GM18499 (cell line): ENCODE measurements around the gene CDRT4.

ENCODE experiments used
- ATAC-seq: cut with Tn5 transposase; IDR thresholded peaks from one replicate; pipeline ENCODE4 v1.9.1; 2021; ENCODE audit warnings: moderate number of reproducible peaks; ENCODE audit not compliant: insufficient read depth, unreplicated experiment

CDRT4 gene

DNA sequence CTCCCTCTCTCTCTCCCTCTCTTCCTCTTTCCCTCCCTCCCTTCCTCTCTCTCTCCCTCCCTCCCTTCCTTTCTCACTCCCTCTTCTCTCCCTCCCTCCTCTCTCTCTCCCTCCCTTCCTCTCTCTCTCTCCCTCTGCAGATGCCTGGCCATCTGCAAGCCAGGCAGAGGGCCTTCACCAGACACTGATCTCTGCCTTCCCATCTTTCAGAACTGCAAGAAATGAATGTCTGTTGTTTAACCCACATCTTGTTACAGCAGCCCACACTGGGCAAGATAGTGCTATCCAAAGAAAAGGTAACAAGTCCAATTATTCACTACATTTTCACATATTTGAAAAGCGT, 26.2 kb upstream of the CDRT4 start:
- ATAC-seq = no peak

DNA sequence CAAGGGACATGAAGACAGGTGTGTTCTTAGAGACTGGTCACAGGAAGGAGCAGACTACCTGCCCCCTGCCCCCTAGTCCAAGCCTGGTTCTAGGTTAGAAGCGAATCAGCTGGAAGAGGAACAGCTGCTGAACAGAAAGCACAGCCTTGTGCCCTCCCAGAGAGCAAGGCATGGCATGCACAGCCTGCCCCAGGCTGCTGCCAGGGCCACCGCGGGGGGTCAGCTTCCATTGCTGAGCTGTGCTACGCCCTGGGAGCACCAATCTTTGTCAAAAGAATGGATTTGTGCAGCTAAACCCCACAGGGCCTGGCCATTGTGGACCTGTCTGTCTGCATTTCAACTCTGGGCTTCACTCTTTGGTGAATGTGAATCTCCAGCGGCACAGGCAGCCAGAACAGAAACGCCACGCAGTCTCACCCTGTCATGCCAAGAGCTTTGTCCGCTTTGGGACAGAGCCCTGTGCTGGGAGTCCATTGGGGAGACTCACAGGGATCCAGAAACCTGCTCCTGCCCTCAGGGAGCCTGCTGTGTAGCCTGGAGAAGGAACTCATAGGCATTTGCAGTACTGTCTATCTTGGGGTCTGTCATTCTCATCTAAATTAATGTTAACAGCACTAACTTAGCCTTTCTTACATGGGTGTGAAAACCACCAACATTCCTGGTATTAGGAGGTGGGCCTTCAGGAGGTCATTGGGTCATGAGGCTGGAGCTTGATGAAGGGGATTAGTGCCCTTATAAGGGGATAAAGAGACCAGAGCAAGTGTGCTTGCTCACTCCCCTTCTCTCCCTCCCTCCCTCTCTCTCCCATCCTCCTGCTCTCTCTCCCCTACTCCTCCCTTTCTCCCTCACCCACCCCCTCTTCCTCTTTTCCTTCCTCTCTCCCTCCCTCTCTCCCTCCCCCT, 25.6 kb upstream of the CDRT4 start:
- ATAC-seq = no peak

DNA sequence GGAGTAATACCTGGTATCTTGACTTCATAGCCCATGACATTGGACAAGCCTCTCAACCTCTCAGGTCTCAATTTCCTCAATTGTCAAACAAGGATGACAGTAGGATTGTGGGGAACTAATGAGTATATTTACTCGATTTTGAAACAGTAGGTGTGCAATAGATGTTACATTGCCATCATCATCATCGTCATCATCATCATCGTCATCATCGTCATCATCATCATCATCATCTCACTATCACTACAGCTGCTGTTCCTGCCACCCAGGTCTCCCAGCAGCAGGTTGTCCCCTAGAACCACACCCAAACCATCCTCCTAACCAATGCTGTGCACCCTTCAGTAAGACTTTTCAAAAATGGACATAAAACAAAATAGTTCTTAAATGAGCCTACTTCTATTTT, 24.8 kb upstream of the CDRT4 start:
- no peak for ATAC-seq

DNA sequence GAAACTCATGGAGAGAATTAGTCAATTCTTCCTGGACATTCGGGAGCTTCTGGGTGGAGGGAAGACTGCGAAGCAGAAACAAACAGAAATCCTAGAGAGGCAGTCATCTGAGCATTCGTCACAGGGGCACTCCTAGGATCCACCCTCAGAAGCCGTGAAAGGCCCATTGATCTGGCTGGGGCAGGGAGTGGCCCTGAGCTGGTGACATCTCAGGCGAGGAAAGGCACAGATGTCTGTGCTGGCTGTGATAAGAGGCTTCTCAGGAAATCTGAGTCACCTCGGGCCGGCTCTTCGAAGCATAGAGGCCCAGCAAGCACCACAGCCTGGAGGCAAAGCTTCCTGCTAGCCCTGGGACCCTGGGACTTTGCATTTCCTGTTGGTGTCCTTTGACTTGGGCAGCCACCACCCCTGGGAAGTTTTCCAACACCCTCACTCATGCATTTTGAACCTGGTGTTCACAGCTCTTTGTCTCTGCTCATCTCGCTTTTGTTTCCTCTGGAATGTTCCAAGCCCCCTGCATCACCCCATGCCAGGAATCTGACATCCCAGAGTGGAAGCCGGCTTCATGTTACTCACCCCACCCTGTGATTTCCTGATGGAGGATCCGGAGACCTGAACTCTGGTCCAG, 23.3 kb upstream of the CDRT4 start:
- ATAC-seq = no peak

DNA sequence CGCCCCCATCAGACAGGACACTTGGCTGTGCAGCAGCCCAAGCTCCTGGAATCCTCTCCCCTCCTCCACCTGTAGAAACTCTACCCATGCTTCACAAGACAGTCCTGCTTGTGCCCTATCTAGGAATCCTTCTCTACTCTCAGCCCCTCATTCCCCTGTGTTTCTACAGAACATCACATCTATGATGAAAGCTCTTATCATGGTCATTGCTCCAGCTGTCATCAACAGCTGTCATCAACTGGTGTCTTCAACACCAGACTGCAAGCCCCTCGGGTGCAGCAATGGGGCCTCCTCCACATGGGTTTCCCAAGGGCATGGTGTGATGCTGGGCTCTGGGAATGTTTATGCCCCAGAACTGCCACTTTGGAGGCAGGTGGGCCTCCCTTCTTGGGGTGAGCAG, 21.1 kb upstream of the CDRT4 start:
- no peak for ATAC-seq

DNA sequence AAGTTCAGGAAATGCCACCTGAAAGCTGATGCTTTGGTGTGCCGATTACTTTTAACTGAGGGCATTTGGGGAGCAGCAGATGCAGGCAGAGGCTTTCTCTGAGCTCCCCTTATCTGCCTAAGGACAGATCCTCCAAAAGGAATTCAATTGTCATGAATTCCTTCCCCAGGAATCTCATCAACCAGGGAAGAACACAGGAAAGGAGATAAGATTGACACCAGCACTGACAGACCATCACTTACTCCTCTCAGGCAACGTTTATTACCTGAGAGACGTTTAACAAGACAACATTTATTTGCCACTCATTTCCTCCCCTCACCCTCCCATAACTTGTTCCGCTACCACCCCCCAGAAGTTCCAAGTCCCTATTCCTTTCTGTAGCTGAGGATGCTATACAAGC, 17.6 kb upstream of the CDRT4 start:
- ATAC-seq = no peak

DNA sequence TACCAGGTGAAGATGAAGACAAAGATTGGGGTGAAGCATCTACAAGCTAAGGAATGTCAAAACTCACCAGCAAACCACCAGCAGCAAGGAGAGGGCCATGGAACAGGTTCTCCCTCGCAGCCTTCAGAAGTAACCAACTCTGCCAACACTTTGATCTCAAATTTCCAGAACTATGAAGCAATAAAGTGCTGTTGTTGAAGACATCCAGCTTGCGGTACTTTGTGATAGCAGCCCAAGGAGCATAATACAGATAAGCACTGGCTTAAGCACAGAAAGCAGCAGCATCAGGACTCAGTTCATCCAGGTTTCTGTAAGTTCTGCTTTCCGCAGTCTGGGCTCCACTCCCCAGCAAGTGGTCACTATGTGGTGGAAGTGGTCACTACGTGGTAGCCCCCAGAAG, 16.0 kb upstream of the CDRT4 start:
- no peak for ATAC-seq

DNA sequence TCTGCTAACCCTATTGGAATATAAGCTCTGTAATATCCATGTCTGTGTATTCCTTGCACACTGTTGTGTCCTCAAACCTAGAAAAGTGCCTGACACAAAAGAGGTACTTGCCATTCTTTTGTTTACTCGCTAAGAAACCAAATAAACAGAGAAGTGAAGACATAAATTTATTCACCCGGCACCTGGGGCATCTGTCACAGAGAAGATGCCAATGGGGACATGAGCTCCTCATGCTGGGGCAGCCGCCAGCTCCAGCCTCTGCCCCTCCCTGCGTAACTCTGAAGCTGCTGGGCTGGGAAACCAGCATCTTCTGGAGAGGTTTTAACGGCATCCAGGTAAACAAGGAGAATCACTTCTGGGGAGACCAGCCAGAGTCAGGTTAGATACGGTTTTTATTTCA, 15.1 kb upstream of the CDRT4 start:
- ATAC-seq = no peak

DNA sequence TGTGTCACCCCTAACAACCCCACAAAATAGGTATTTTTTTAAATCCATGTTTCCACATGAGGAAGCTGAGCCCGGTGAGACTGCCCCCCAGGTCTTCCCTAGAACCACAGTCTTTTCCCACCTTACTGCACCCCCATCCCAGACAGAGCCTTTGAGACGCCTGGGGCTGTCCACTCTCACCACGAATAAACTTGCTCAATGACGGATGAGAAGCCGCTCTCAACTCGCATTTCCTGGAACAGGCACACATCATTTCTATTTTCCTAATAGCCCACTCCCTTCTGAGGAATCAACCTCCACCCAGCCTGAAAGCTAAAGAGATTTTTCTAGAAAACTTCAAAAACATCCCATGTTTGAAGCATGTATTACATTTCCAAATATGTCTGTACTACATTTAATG, 14.1 kb upstream of the CDRT4 start:
- no peak for ATAC-seq

DNA sequence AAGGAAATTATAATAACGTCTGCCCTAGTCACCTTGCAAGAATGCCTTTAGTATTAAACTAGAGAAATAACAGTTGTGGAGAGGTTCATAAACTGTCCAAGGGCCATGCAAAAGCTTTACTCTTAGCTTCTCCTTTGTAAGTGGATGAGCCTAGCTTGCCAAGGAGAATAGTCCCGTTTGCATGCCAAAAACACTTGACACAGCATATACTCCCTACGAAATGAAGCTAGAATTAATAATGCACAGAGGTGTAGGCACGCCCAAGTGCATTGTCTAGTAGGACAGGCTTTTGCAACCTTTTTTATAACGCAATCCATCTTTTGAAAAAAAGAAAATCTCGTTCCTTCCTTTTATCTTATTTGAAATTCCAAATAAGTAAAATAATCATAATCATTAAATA, 12.8 kb upstream of the CDRT4 start:
- no peak for ATAC-seq

DNA sequence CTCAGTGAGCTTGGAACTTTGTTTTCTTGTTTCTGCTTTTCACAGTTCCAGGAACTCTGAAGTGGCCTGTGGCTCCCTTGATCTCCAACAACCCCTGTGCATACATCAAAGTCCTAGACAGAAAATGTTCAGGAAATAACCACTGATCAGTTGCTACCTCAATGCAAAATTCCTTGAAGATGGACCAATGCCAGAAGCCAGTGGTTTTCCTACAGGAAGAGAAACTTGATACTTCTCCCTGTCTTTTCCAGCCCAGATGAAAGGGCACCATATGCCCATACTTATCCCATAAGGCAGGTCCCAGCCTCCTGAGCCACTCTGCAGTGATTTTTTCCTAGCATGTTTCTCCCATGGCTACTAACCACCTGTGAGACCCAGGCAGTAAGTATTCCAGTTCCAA, 12.3 kb upstream of the CDRT4 start:
- ATAC-seq = no peak

DNA sequence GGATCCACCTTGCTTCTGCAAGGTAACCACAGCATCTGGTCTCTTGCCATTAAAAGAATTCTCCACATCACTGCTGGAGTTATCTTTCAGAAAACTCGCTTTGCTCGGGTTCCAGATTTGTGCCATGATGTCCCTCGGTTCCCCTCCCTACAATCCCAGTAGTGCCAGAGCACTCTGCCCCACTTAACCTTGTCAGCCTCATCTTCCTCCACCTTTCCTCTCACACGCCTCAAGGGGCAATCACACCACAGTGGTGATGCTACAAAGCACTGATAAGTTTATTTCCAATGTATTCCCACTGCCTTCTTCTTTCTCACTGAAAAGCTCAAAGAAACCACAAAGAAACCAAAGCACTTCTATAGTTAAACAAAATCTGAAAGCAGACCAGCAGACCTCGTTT, 11.4 kb upstream of the CDRT4 start:
- no peak for ATAC-seq

DNA sequence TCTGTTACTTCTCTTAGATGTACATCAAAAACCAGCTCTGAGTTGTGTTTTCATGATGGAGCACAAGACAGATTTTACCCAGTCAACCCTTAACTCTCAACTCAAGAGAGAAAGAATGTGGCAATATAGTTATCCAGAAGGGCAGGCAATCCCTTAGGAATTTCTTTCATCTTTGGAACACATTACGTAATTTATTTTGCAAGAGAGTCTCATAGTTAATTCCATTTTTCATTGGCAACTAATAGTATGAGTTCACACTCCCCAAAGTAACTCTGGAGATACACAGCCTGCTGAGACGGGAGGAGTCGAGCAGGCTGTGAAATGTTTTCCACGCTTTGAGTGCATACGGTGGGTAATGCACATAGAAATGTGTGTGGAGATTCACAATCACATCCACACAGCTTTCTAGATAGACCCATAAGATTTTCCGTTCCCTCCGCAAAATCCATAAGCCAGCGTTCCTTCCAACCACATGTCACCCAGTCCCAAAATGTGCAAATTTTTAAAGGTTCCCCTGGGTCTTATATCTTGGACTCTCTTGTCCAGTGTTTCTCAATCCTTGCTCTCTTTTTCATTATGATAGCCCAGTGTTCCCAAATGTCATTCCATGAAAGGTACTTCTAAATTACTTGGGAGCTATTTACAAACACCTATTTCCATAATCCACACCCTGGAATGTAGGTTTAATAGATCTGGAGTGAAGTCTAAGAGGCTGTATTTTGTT, 8.4 kb upstream of the CDRT4 start:
- ATAC-seq = no peak

DNA sequence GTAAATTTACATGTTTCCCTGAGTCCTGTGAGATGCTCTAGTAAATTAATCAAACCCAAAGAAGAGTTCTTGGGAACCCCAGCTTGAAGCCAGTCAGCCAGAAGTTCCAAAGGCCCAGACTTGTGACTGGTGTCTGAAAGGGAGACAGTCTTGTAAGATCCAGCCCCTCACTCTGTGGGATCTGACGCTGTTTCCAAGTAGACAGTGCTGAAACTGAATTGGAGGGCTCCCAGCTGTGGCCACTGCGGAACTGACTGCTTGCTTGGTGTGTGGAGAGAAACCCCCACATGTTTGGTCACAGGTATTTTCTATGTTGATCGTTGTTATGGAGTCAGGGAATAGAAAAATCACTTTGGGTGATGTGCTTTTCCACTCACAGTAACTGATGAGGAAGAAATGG, 5.5 kb upstream of the CDRT4 start:
- ATAC-seq = no peak

DNA sequence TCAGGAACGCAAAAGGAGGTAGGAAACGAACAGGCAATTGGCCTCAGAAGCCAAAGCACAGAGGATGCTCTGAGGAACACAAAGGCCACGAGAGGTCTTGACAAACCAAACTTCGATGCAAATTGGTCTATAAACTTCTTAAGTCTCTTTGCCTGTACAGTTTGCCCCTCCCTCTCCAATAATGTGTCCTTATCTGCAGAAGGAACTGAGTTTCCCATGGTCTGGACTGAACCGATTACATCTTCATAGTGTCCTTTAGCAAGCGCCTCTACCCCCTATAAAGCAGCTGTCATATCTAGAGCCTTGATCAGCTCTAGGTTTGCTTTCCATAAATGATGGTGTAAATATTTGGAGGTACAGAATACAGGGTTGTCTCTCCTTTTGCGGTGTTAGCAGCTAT, 3.1 kb upstream of the CDRT4 start:
- no peak for ATAC-seq

DNA sequence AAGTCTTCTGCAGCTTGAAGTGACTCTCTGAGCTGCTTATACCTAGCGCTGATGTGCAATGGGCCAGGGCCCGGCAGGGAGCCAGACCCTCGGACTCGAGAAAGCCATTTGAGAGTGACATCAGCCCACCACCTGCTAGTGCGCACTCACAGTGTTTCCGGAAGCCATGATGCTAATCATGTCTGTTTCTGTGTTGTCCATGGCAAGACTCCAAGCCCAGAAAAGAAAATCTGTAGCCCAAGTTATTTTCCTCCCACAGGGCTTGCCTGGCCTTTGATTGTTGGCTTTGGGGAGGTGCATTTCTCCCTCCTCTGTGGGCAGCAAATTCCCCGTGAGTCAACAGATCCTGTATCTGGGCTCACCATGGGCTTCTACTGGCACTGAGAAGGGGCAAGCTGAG, 1.8 kb upstream of the CDRT4 start:
- no peak for ATAC-seq

DNA sequence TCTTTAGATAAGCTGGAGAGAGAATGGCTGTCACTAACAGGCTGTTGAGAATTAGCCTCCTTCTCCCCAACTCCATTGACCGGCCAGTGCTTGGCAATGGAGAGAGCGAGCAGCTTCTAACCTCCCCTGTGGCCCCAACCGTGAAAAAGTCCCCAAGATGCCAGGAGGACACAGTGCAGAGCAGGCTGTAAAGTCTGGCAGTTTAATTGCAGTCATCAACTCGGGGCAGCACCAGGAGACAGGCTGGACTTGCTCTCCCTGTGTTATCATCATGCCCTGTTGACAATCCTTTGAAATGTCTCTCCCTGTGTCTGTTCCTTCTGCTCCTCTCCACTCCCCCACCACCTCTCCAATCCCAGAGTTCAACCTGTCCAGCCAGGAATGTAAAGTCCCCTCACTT, 705 bp upstream of the CDRT4 start:
- no peak for ATAC-seq

DNA sequence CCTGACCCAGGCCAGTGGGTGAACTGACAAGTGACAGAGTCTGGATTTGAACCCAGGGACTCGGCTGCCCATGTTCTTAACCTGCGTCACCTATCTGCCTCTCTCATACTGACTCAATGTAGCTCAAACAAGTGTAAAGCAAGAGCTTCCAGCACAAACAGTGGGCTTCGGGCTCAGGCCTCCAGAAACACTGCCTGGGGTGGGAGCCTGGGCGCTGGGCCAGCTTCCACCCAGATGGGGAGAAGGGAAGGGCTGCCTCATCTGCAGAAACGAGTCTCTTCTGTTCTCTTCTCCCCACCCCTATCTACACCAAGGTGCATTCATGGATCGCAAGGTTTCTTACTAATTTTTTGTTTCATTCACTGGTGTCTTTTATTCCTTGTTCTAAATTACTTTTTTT, 1.3 kb downstream of the CDRT4 start:
- no peak for ATAC-seq

DNA sequence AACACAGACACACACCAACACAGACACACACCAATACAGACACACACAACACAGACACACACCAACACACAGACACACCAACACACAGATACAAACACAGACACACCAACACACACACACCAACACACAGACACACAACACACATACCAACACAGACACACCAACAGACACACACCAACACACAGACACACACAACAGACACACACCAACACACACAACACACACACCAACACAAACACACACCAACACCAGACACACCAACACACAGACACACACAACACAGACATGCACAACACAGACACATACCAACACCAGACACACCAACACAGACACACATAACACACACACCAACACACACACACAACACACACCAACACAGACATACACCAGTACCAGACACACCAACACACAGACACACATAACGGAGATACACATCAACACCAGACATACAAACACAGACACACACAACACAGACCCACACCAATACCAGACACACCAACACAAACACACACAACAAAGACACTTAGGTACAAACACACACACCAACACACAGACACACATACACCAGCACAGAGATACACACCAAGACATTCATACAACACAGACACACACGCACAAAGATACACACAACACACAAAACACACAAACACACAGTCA, 2.2 kb downstream of the CDRT4 start:
- no peak for ATAC-seq

DNA sequence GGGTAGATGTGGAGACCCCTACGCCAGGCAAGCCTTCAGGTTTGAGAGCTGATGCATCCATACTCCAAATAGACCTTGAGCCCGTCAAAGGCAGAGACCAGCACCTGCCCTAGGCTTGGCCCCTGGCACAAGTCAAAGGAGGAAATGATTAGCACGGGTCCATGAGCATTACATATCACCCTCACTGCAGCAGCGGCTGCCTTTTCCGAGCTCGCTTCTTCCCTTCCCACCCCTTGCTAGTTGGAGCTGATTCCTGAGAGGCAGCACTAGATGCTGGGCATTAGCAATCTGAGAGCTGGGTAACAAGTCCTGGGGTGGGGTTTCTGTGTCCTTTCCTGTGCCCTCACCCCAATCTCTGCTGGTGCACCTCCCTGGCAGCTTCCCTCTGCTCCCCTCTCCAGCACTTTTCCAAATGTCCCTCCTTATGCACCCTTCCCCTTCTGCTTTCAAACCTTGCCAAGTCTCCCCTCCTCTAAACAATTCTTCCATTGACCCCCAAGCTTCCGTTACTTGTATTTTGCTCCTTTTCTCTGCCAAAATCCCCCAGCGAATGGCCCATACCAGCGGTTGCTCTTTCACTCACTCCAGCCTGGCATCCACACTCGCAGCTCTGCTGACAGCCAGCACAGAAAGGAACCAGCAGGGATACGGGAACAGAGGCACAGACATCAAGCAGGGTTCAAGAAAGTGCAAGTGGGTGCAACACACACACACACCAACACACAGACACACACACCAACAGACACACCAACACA, 3.0 kb downstream of the CDRT4 start:
- ATAC-seq = no peak
